Measurements from ENCODE around the gene GSE1.

GSE1 gene

DNA sequence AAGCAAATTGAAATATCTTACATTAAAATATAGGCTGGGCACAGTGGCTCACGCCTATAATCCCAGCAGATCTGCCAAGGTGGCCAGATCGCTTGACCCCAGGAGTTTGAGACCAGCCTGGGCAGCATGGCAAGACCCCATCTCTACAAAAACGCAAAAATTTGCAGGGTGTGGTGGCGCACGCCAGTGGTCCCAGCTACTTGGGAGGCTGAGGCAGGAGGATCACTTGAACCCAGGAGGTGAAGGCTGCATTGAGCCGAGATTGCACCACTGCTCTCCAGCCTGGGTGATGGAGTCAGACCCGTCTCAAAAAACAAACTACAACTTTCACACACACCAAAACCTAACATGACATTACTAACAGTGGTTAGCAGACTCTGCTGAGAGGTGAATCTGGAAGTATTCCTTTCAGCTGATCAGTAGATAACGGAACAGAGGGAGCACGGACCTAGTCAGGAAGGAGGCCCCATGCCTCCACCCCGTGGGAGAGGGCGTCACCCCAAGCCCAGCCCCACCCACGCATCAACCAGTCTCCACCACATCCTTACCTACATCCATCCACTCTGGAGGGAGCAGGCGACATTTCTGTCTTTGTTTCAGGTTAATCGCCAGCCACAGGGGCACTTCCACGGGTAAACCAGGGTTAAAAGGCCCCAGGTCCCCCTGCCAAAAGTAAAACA, 73.9 kb downstream of the GSE1 start:
- peak; percentile 65 for DNase-seq

DNA sequence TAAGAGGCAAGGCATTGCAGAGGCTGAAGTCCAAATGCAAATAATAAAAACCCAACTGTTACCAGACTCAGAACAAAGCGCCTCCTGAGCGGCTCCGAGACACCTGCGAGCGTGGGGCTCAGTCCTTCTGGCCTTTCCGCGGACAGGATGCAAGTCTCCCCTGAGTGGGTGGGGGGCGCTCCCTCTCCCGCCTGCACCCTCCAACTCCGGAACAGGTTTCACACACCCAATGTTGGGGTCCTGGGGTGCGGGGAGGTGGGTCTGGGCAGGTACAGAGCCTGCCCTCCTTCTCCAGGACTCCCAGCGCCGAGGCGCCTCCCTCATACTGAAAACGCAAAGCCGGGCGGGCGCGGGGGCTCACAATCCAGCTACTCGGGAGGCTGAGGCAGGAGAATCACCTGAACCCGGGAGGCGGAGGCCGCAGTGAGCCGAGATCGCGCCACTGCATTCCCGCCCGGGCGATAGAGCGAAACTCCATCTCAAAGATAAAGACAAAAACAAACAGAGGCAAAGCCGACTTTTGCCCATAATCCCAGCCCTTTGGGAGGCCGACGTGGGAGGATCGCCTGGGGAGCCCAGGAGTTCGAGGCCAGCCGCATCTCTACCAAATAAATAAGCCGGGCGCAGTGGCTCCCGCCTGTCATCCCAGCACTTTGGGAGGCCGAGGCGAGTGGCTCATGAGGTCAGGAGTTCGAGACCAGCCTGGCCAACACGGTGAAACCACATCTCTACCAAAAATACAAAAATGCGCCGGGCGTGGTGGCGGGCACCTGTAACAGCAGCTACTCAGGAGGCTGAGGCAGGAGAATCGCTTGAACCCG, 74.7 kb downstream of the GSE1 start:
- peak; percentile 45 for DNase-seq

- DNase-seq = peak; percentile 94
These were observed 75.6 kb downstream of the GSE1 start, which contains the start of gene GINS2 for GRCh38 chr16:85688586-85689284. TSS of gene GINS2 (minus strand) at chr16:85688954. CDS start at chr16:85688898, 56 bp downstream.

GRCh38 chr16:85689285-85689949, 76.3 kb downstream of the GSE1 start:
- DNase-seq = no peak

GRCh38 chr16:85689950-85690320, 76.8 kb downstream of the GSE1 start:
- DNase-seq = no peak

- DNase-seq = no peak
These were observed 77.4 kb downstream of the GSE1 start for GRCh38 chr16:85690469-85691064.

DNA sequence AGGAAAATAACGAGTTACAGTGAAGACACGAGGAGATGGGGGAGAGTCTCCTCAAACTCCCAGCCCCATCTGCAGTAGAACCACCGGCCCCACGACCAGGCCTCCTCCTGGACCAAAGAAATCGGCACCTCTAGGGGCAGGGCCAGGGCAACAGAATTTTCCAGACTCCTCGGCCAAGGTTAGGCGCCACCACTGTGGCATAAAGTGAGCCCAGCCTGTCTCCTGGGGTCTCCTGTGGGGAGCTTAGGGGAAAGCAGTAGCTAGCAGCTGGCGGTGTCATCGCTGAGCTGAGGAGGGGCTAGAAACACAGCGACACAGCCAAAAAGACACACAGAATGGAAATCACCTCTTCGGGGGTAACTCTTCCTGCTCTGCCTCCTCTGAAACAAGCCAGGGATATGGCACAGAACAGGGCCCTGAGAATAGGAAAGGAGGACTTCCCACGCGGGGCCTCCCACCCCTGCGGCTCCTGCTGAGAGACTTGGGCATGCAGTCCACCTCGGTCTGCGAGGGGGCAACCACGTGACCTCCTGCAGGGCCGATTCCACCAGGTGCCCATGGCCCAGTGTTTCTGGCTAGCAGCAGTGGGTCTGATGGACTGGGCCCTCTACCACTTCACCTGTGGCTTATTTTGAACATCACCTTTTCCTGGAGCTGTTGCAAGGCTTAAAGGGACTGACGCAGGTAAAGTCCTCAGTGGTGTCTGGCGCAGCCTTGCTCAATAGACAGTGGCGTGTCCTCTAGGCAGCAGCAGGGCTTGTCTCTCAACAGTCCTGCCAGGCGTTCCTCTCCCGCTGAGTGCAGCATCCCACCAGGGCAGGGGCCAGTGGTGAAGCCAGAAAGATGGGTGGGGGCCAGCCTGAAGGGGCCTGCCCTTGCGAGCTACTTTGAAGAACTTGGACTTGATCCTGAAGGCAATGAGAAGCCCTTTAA, 82.3 kb downstream of the GSE1 start:
- no peak for DNase-seq

GRCh38 chr16:85696781-85697180, 83.7 kb downstream of the GSE1 start:
- no peak for DNase-seq

GRCh38 chr16:85697431-85697830, 84.3 kb downstream of the GSE1 start:
- DNase-seq = no peak

GRCh38 chr16:85698459-85698891, 85.4 kb downstream of the GSE1 start:
- DNase-seq = no peak

DNA sequence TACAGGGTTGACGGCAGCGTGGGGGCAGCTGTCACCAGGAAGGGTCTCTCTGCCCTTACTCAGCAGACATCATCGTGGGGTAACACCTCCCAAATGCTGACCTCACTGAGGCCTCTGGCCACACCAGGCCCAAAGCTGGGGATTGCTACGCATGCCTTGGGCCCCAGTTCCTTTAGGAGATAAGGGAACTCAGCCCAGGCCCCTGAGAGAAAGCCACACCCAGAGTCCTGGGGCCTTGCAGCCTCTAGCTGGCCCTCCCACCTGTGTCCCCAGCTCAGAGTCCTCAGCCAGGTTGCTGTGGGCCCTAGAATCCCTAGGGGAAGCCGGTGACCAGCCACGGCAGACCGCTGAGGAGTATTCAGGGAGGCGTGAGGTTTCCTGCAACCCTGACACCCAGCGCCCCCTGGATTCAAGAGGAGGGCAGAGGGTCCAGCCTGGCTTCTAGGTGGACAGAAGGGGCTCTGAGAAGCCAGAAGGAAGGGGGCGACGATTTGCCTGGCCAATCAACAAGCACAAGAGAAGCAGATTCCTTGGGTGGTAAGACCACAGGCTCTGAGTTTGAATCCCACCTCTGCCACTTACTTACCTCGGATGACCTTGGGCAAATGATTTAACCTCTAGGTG, 85.9 kb downstream of the GSE1 start:
- DNase-seq = no peak

DNA sequence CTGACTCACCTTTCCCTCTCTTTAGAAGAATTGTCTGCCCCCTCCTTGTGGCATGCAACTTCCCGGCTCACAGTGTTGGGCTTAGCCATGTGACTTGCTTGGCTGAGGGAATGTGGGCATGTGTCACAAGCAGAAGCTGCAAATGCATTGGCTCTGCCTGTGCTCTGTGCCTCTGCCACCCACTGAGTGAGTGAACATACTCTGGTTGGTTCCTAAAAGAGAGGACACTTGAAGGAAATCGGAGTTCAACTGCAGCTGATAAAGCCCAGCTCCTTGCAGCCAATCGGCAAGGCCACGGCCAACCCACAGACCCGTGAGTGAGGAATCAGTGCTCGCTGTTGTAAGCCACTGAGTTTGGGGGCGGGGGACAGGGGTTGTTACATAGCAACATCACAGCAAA, 86.5 kb downstream of the GSE1 start:
- DNase-seq = peak; percentile 26

DNA sequence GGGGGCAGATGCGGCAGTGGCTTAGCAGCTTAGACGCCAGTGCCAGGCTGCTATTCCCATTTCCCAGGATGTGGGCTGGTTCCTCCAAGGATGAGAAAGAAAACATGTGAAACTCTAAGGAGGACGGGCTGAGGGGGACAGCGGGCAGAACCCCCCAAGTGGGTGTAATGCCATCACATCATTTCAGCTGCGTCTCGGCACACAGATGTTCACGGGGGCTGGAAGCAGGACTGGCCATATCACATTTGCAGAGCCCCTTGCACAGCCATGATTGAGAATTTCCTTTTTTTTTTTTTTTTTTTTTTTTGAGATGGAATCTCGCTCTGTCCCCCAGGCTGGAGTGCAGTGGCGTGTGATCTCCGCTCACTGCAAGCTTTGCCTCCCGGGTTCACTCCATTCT, 90.9 kb downstream of the GSE1 start:
- no peak for DNase-seq

DNA sequence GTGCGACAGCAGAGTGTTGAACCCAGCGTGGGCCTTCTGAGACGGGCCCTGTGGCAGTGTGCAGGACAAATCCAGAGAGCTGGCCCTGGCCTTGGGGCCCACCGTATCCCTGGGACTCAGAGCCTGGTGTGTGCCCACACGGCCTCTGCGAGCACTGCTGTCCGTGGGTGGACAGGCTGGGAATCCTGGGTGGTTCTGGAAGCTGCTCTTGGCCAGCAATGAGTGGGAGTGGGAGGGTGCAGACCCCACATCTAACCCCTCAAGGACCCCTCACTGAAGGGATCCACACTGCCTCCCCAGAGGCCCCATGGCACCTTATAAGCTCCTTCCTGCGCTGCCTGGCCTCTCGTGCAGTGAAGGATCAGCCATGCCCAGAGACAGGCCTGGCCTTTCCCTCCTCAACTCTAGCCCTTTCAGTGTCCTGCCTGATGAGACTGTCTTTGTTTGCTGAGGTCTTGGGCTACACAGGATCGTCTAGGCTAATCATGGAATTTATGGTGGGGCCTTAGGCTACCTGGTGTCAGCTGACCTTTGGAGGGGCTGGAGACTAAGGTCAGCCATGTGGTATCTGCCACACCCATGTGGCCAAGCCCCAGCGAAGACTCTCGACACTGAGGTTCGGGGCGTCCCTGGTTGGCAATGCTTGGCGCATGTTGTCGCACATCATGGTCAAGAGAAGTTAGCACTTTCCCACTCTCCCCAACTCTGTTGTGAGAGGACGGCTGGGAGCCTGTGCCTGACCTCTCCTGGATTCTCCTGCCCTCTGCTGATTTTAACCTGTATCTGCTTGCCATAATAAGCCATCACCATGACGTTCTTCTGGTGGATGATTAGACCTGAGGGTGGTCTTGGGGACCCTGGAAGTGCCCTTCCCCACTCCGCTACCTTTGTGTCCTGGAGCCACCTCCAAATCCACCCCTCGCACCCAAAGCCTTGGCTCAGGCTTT, 92.1 kb downstream of the GSE1 start:
- no peak for DNase-seq

- DNase-seq = no peak
These were observed 93.4 kb downstream of the GSE1 start for GRCh38 chr16:85706449-85707034.

GRCh38 chr16:85707528-85708095, 94.5 kb downstream of the GSE1 start:
- no peak for DNase-seq

GRCh38 chr16:85708338-85708737, 95.2 kb downstream of the GSE1 start:
- no peak for DNase-seq

DNA sequence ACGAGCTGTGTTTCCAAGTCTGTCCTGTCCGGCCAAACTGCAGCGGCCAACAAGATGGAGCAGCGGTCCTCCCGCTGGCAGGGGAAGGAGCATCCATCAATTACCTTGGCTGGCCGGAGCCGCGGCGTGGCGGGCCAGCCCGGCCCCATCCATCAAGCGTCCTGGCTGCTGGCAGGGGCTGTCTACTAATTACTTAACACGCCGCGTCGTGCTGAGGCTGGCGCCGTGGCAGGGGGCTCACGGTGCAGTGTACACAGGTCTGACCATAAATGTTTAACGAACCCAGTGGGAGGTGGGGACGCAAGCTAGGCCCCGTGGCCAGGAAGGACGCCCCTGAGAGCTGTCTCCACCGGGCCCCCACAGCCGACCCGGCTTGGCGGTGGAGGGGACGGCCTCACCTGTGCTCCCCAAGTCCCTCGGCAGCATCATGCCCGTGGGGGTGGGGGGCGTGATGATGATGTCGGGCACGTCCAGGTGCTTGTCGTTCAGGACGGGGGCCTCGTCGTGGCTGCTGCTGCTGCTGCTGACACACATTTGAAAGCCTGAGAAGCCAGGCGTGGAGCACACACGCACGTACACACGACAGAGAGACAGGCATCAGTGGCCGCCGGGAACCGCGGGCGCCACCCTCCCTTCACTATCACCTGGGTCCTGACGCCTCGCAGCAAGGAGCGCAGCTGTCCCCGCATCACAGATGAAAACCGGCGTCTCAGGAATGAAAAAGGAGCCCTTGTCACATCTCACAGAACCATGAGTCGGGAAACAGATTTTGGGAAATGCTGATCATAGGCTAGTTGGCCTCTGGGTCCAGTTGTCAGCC, 96.9 kb downstream of the GSE1 start:
- DNase-seq = no peak

Data from activated CD4-positive, alpha-beta T cell treated with anti-CD3 and anti-CD28 coated beads for 48 hours (primary cell).